GOT3 (cell line): ENCODE data around the gene FBLN1.
"Not testable (repeated sequence)": the region's sequence is repeated elsewhere in the genome, so short reads cannot be mapped to it uniquely, and the experiment has no call there.

Experiments
- DNase-seq: peaks from one replicate; lab custom pipeline; 2025; ENCODE audit warnings: mixed read lengths; lab: John Stamatoyannopoulos, UW

The FBLN1 gene

GRCh38 chr22:45548991-45549761 is 46.5 kb downstream of the FBLN1 start:
- DNase-seq, result no peak

DNA sequence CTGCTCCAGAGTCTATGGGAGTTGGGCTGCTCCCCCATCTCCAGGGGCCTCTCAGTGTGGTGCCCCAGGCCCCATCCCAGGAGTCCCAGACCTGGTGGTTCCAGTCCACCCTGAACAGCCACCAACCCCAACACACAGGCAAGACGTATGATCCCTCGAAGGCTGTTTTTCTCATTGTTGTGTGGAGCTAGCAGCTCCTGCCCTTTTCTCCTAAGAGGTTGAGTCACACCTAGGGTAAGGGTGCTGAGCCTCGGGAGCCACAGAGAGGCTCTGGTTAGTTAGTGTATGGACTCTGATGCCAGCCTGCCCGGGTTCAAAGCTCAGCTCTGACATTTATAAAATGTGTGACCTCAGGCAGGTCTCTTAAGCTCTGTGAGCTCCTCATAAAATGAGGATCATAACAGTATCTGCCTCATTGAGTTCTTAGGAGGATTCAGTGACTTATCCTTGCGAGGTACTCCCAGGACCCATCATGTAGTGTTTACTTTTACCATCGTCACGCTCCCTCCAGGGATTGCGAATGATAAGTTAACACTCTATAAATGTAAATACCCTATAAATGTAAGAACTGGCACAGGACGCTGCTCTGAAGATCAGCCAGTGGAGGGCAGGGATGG is 47.2 kb downstream of the FBLN1 start:
- no peak for DNase-seq

DNA sequence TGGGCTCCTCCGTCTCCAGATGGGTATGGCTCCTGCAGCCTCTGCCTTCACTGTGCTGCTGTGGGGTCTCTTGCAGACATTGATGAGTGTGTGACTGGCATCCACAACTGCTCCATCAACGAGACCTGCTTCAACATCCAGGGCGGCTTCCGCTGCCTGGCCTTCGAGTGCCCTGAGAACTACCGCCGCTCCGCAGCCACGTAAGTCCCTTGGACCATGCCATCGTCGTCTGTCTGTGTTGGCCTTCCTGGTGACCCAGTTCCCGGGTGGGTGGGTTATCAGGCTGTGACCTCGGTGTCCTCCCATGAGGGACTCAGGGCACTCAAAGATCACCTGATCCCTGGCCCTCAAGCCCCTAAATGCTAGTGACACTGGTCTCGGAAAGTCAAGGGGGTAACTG is 47.7 kb downstream of the FBLN1 start:
- no peak for DNase-seq

DNA sequence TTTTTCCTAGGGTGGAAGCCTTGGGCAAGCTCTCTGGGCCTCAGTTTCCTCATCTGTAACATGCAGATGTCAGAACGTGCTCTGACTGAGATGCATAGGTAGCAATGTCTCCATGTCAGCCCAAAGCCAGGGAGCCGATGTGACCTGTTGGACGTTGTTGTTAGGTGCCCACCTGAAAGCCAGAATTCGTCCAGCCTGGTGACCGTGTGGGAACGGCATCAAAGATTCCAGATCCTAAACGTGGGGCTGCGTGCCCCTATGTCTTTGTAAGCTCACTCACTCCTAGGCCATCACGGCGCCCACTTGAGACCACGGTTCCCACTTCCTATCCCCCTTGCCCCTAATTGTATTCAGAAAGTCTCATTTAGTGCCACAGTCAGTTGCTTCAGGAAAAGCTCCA is 48.2 kb downstream of the FBLN1 start:
- DNase-seq, result no peak

DNA sequence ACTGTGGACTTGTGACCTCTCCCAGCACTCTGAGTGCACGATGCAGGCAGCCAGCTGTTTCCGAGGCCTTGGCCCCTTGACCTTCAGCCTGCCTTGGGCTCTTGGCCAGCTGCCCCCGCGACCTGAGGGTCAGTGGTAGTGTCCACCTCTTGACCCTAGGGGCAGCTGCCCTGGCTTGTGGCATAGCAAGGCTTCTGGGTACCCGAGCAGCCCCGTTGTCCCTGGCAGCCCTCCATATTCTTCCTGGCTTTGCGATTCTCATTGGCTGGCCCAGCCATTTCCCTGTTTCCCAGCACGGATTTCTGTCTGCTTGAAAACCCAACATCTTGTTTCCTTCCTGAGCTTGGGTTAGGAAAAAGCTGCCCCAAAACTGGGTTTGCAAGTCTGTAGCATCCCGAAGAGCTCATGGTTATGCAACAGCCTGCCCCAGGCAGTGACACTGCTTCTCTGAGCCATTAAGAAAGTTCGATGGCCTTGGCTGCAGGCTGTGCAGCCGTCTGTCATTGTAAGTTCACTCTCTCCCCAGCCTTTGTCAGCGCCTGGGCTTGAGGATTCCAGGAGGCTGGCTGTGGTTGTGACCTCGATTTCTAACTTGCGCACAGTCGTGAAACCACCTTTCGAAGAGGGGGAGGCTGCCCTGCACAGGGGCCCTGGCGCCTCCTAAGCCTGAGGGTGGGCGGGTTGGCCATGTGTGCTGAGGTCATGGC is 48.8 kb downstream of the FBLN1 start:
- DNase-seq, result no peak

DNA sequence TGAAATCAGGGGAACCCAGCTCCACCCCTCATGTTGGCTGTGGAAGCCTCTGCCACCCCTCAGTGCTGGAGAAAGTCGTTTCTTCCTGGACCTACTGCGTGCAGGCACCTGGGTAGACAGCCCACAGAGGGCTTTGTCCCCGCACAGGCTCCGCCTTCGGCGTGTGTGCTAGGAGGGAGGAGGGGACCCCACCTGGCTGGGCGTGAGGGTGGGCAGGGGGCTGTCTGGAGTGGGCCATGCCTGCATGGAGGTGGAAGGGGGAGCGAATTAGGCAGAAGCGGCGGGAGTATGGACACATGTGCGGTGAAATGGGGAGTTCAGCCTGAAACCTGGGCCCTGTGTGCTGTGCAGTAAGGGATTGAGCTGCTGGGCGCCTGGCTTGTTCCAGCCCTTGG is 49.3 kb downstream of the FBLN1 start:
- DNase-seq, result no peak

GRCh38 chr22:45552580-45553350 is 50.1 kb downstream of the FBLN1 start:
- DNase-seq, result no peak

GRCh38 chr22:45553351-45554039 is 50.8 kb downstream of the FBLN1 start:
- DNase-seq, result no peak

DNA sequence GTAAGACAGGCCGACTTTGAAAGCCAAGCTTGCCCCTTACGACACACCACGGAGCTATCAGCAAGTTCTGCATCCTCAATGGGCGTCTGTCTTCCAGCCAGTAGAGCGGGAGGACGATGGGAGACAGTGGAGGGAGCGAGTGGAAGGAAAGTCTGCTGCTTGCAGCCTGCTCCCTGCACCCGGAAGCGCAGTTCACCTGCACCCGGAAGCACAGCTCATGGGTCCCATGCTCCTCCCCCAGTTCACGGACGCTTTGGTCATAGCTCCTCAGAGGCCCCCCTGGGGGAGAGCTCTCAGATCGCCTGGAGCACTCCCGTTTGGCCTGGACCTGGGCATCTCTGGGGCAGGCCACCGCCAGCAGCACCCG is 51.3 kb downstream of the FBLN1 start:
- DNase-seq, result no peak

GRCh38 chr22:45554861-45555260 is 52.2 kb downstream of the FBLN1 start:
- no peak for DNase-seq

DNA sequence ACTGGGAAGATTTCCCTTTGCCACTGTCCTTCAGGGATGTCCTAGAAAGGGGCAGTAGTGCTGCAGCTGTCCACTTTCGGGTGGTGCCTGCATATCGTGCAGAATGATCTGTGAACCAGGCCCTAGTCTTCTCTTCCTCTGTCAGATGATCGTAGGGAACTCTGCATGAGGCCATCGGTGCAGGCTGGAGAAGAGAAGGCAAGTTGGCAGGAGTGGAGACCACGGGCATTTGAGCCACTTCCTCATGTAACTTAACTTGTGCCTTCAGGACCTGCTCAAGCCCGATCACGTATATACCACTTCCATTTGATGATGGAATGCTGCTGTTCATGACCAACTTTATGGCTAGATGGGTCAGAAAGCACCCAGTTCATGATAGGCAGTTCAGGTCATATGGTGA is 55.2 kb downstream of the FBLN1 start:
- DNase-seq, result not testable (repeated sequence)

- not testable (repeated sequence) for DNase-seq
Observed at GRCh38 chr22:45560092-45560491, 57.4 kb downstream of the FBLN1 start.

DNA sequence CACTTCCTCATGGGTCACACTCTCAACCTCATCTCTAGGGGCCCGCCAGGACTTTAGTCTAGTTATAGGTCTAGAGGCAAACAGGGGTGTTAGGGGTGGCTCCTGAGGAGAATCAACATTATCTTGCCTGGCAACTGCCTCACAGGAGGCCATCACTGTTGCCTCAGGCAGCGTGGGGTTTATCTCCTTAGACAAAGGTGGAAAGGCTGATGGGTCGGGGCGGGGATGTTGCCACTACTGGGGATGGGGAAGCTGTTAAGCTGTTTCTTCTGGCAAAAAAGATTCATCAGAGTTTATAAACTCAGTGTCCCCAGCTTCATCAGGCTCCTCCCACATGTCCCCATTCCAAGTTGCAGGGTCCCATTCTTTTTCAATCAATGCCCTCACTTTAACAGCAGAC is 58.1 kb downstream of the FBLN1 start:
- DNase-seq, result not testable (repeated sequence)

GRCh38 chr22:45562102-45562501 is 59.4 kb downstream of the FBLN1 start:
- no peak for DNase-seq

DNA sequence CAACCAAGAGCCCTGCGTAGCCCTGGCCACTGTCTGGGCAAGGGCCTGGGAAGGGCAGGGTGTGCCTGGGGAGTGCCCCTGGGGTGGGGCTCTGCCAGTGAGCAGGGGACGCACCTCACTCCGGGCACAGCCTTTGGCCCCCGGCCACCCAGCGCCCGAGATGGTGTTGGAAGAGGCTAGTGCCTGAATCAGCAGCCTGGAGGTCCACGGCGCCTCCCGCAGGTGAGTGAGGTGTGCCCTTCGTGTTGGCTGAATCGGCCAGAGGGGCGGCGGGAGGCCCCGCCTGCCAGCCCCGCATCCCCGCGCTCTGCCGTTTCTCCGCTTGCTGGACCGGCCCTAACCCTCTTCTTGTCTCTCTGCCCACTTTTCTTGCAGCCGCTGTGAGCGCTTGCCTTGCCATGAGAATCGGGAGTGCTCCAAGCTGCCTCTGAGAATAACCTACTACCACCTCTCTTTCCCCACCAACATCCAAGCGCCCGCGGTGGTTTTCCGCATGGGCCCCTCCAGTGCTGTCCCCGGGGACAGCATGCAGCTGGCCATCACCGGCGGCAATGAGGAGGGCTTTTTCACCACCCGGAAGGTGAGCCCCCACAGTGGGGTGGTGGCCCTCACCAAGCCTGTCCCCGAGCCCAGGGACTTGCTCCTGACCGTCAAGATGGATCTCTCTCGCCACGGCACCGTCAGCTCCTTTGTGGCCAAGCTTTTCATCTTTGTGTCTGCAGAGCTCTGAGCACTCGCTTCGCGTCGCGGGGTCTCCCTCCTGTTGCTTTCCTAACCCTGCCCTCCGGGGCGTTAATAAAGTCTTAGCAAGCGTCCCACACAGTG is 60.1 kb downstream of the FBLN1 start:
- no peak for DNase-seq

- no peak for DNase-seq
Observed at GRCh38 chr22:45563362-45564040, 60.8 kb downstream of the FBLN1 start.

- DNase-seq, result no peak
Observed at GRCh38 chr22:45564349-45565030, 61.8 kb downstream of the FBLN1 start.

DNA sequence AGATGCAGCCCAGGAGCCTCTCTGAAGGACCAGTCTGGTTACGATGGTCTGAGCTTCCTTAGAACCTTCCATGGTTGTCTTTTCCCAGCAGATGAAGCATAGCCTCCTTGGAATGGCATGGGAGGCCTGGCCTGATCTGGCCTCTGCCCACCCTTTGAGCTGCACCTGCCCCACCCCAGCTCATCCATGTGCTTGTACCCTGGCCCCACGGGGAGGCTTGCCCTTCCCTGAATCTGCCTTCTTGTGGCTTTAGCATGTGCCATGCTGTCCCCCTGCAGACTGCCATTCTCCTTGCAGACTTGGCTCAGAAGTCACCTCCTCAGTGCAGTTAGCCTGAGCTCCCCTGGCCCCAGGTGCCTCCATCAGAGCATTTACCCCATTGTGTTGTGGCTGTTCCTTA is 62.5 kb downstream of the FBLN1 start:
- DNase-seq, result no peak

GRCh38 chr22:45565973-45566372 is 63.3 kb downstream of the FBLN1 start:
- no peak for DNase-seq

GRCh38 chr22:45568213-45568612 is 65.5 kb downstream of the FBLN1 start:
- DNase-seq, result no peak
